ENCODE data around the gene DHX8. TPM values are rescaled to one million over a fixed set of nuclear protein-coding genes. Genes with fewer than 3 reads are reported as not detected.

Gene DHX8
- total and polyA plus RNA-seq, 2 donors (not counting 3 experiments of a cell fraction or from before 2014, with no cell fraction given): 34.9 to 65.6 TPM

DNA sequence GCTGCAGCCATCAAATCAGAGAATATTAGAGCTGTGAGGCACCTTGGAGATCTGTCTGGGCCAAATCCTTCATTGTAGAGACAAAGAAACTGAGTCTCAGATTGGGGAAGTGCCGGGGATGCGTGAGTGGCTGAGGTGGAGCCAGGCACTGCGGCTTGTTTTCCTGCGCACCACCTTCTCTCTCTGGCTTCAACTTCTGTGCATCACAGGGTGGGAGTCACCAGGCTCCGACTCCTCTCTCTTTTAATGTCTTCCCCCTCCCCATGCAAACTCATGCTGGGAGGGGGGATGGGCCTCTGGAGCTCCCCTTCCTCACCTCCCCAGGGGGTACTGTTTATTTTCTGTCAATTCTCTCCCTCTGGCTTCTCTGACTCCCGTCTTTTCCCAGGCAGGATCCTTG, 71.1 kb downstream of the DHX8 start:
- Histone ChIP-seq H3K36me3 (ENCODE audit: control insufficient read depth in 2 of 2, extremely low read depth in 1 of 2, insufficient read depth in 2 of 2, low read length in 2 of 2) (no peaks in the 10 kb centered on the region), H3K27me3 (ENCODE audit: control insufficient read depth in 2 of 2, insufficient read depth in 2 of 2, low read length in 2 of 2) (peaks cover 0 to 5% of the 10 kb centered on the region in 2 experiments), H4K20me1 (replicated peaks; ENCODE audit: control insufficient read depth, extremely low read depth, insufficient read depth, low read length) (no peaks in the 10 kb centered on the region), H3K4me2 (ENCODE audit: insufficient read depth, low read length) (no peak overlapping the region), H3K27ac (ENCODE audit: insufficient read depth, low read depth, low read length) (no peak overlapping the region), H3K4me1 (ENCODE audit: control insufficient read depth, extremely low read depth, insufficient read depth, low read length) (no peaks in the 10 kb centered on the region), H3K9ac (replicated peaks; ENCODE audit: extremely low read depth, insufficient read depth, low read length) (no peak overlapping the region), H2AFZ (ENCODE audit: low read depth, low read length) (no peak overlapping the region), H3K9me3 (replicated peaks; ENCODE audit: control insufficient read depth, insufficient read depth, low read length) (no peaks in the 10 kb centered on the region), H3K4me3 (replicated peaks in 1 of 3; ENCODE audit: insufficient read depth in 1 of 3, low read depth in 1 of 3, low read length in 3 of 3) (no peak overlapping the region), H3K79me2 (ENCODE audit: control insufficient read depth, insufficient read depth, low read length) (no peaks in the 10 kb centered on the region), H3K9me1 (replicated peaks; ENCODE audit: control insufficient read depth, extremely low read depth, insufficient read depth, low read length) (no peaks in the 10 kb centered on the region)
- dilution Hi-C loops (cut with MboI; ENCODE audit: extremely low pct_ligation_motif_present, low sequenced_read_pairs) (no loop called here), intact Hi-C loops (cut with micrococcal nuclease) (no loop called here)
- no peak for TF ChIP-seq EZH2 (IDR thresholded peaks at IDR 0.05; ENCODE audit: borderline replicate concordance, low read depth, low read length, severe bottlenecking)
- no peak for TF ChIP-seq JUN (IDR thresholded peaks at IDR 0.05; ENCODE audit: borderline replicate concordance, insufficient read depth, insufficient read length, low read depth)
- no peak for TF ChIP-seq POLR2A (IDR thresholded peaks at IDR 0.05; ENCODE audit: low read depth, low read length)
- TF ChIP-seq, protein P1, sequence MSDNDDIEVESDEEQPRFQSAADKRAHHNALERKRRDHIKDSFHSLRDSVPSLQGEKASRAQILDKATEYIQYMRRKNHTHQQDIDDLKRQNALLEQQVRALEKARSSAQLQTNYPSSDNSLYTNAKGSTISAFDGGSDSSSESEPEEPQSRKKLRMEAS (IDR thresholded peaks at IDR 0.05; ENCODE audit: insufficient read depth, insufficient read length): no peak
- TF ChIP-seq, protein P2, sequence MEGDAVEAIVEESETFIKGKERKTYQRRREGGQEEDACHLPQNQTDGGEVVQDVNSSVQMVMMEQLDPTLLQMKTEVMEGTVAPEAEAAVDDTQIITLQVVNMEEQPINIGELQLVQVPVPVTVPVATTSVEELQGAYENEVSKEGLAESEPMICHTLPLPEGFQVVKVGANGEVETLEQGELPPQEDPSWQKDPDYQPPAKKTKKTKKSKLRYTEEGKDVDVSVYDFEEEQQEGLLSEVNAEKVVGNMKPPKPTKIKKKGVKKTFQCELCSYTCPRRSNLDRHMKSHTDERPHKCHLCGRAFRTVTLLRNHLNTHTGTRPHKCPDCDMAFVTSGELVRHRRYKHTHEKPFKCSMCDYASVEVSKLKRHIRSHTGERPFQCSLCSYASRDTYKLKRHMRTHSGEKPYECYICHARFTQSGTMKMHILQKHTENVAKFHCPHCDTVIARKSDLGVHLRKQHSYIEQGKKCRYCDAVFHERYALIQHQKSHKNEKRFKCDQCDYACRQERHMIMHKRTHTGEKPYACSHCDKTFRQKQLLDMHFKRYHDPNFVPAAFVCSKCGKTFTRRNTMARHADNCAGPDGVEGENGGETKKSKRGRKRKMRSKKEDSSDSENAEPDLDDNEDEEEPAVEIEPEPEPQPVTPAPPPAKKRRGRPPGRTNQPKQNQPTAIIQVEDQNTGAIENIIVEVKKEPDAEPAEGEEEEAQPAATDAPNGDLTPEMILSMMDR (IDR thresholded peaks at IDR 0.05; ENCODE audit: extremely low read depth in 1 of 2, insufficient read depth in 1 of 2, low read depth in 1 of 2, low read length in 2 of 2): no peak
- TF ChIP-seq FOS (IDR thresholded peaks at IDR 0.05; ENCODE audit: borderline replicate concordance, insufficient read depth, low read length): no peak
- no peak for TF ChIP-seq GATA2 (IDR thresholded peaks at IDR 0.05; ENCODE audit: insufficient read depth, insufficient read length, low read depth, low read length)
- TF ChIP-seq MYC (IDR thresholded peaks at IDR 0.05; ENCODE audit: low read depth, low read length): no peak
- no peak for TF ChIP-seq POLR2AphosphoS5 (IDR thresholded peaks at IDR 0.05; ENCODE audit: insufficient read depth, low read depth, low read length)
- DNase-seq (ENCODE audit: low read depth, low spot score): no peak
- ChIA-PET POLR2A (no interaction called here), CTCF (interaction anchor here (1.3 kb wide), 2 partner anchors 10 to 119 kb away, joined by 4 to 6 read pairs; no protein-coding TSS in a partner anchor)
- no peak for FAIRE-seq
- BruUV-seq (replicated peaks): no TSS peak
